ENCODE data around the gene FNTB. TPM values are rescaled to one million over a fixed set of nuclear protein-coding genes. Genes with fewer than 3 reads are reported as not detected.

FNTB gene
- total and polyA plus RNA-seq, 9 of the 15 experiments (the other 6 are each of a cell fraction or from before 2014, with no cell fraction given): 6.9 to 23.2 (median 12.2) TPM

- TF ChIP-seq, protein P1, sequence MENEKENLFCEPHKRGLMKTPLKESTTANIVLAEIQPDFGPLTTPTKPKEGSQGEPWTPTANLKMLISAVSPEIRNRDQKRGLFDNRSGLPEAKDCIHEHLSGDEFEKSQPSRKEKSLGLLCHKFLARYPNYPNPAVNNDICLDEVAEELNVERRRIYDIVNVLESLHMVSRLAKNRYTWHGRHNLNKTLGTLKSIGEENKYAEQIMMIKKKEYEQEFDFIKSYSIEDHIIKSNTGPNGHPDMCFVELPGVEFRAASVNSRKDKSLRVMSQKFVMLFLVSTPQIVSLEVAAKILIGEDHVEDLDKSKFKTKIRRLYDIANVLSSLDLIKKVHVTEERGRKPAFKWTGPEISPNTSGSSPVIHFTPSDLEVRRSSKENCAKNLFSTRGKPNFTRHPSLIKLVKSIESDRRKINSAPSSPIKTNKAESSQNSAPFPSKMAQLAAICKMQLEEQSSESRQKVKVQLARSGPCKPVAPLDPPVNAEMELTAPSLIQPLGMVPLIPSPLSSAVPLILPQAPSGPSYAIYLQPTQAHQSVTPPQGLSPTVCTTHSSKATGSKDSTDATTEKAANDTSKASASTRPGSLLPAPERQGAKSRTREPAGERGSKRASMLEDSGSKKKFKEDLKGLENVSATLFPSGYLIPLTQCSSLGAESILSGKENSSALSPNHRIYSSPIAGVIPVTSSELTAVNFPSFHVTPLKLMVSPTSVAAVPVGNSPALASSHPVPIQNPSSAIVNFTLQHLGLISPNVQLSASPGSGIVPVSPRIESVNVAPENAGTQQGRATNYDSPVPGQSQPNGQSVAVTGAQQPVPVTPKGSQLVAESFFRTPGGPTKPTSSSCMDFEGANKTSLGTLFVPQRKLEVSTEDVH (IDR thresholded peaks at IDR 0.05; ENCODE audit: low read depth, partially characterized antibody): peak; percentile 28
- TF ChIP-seq YY1 (IDR thresholded peaks at IDR 0.05; ENCODE audit: borderline replicate concordance in 1 of 3, control insufficient read depth in 1 of 3, extremely low read depth in 1 of 3, insufficient read depth in 3 of 3, insufficient read length in 1 of 3, insufficient replicate concordance in 2 of 3, low read depth in 1 of 3, low read length in 2 of 3) (peak in 2 of 3 experiments; percentile 20 to 40), LCOR (CRISPR knock-in tag; IDR thresholded peaks at IDR 0.05) (peak; percentile 76), NCOA6 (IDR thresholded peaks at IDR 0.05) (peak; percentile 62), HCFC1 (IDR thresholded peaks at IDR 0.05; ENCODE audit: low read depth, low read length) (peak; percentile 91), E2F1 (CRISPR knock-in tag; IDR thresholded peaks at IDR 0.05) (no peak), OTX1 (CRISPR knock-in tag; IDR thresholded peaks at IDR 0.05) (0 out of 2 replicates have a peak, but pooled peaks have one; percentile 46), ESRRA (IDR thresholded peaks at IDR 0.05; ENCODE audit: borderline replicate concordance, low read depth) (peak; percentile 30; the same call in 1 of the 2 replicates), KDM5B (IDR thresholded peaks at IDR 0.05; ENCODE audit: insufficient replicate concordance, low read depth, low read length) (peak; percentile 76), NR2C1 (IDR thresholded peaks at IDR 0.05) (peak; percentile 21; the same call in 1 of the 2 replicates), NR2C1 (tag; IDR thresholded peaks at IDR 0.05) (0 out of 2 replicates have a peak, but pooled peaks have one; percentile 26), PTBP1 (IDR thresholded peaks at IDR 0.05; ENCODE audit: low read depth, low read length) (no peak), RNF2 (IDR thresholded peaks at IDR 0.05) (no peak; the same call in 1 of the 2 replicates), TEAD4 (IDR thresholded peaks at IDR 0.05; ENCODE audit: low read length) (peak; percentile 26; the same call in 1 of the 2 replicates), TEAD4 (CRISPR knock-in tag; IDR thresholded peaks at IDR 0.05; ENCODE audit: borderline replicate concordance) (no peak), CEBPG (CRISPR knock-in tag; IDR thresholded peaks at IDR 0.05) (peak; percentile 78; the same call in 1 of the 2 replicates), CEBPG (tag; conservative IDR thresholded peaks at IDR 0.05 in 1 of 2, IDR thresholded peaks at IDR 0.05 in 1 of 2) (peak in 1 of 2 experiments; percentile 68; a peak in 3 of 4 replicates), NCOA1 (IDR thresholded peaks at IDR 0.05; ENCODE audit: low read depth) (0 out of 2 replicates have a peak, but pooled peaks have one; percentile 27), PRDM10 (IDR thresholded peaks at IDR 0.05; ENCODE audit: partially characterized antibody) (peak; percentile 31), KLF16 (IDR thresholded peaks at IDR 0.05) (peak; percentile 90)
Observed at GRCh38 chr14:64986648-64987437, at the start of gene FNTB (continued).

Data from K562 (cell line).